ENCODE data around the gene BNC2. TPM values are rescaled to one million over a fixed set of nuclear protein-coding genes. Genes with fewer than 3 reads are reported as not detected.

Gene BNC2
- total and polyA plus RNA-seq, 2 of the 4 experiments (the other 2 are of a cell fraction): 15.5 to 45.2 TPM

GRCh38 chr9:16671591-16672137 is 198.8 kb downstream of the BNC2 start:
- H3K23ac ChIP-seq (ENCODE audit: low read depth, low read length): no peak overlapping the region
- H2BK5ac ChIP-seq (ENCODE audit: low read depth, low read length, poor library complexity, severe bottlenecking): peak overlapping the region; percentile 6
- peak overlapping the region; percentile 1; the same call in 1 of the 2 replicates for H2BK120ac ChIP-seq (ENCODE audit: low read depth, low read length)
- H4K91ac ChIP-seq (ENCODE audit: insufficient read depth, low read depth, low read length): no peak overlapping the region
- H3K4me1 ChIP-seq (ENCODE audit: control insufficient read depth, insufficient read depth, low read length): peaks cover 8% of the 10 kb centered on the region
- no peak for TF ChIP-seq MAZ (IDR thresholded peaks at IDR 0.05; ENCODE audit: borderline replicate concordance, low read depth, low read length)
- no peak for TF ChIP-seq CHD1 (IDR thresholded peaks at IDR 0.05; ENCODE audit: low read depth, low read length)
- TF ChIP-seq CEBPB (IDR thresholded peaks at IDR 0.05; ENCODE audit: low read depth, low read length): peak; percentile 57; the same call in 1 of the 2 replicates
- TF ChIP-seq USF2 (IDR thresholded peaks at IDR 0.05; ENCODE audit: low read depth, low read length): no peak
- peak; percentile 37; the same call in 1 of the 2 replicates for TF ChIP-seq MAFK (IDR thresholded peaks at IDR 0.05; ENCODE audit: low read depth, low read length)
- TF ChIP-seq MXI1 (IDR thresholded peaks at IDR 0.05; ENCODE audit: borderline replicate concordance, low read depth, low read length): no peak
- TF ChIP-seq RCOR1 (IDR thresholded peaks at IDR 0.05; ENCODE audit: insufficient replicate concordance, low read length): peak; percentile 47
- TF ChIP-seq NFE2L2 (IDR thresholded peaks at IDR 0.05; ENCODE audit: low read depth, low read length): no peak
- no peak for TF ChIP-seq BHLHE40 (IDR thresholded peaks at IDR 0.05; ENCODE audit: low read depth, low read length)
- no peak for TF ChIP-seq RFX5 (IDR thresholded peaks at IDR 0.05; ENCODE audit: low read depth, low read length)
- no peak for TF ChIP-seq POLR2A (IDR thresholded peaks at IDR 0.05; ENCODE audit: low read depth, low read length)
- TF ChIP-seq RAD21 (IDR thresholded peaks at IDR 0.05; ENCODE audit: low read length): no peak
- TF ChIP-seq FOS (IDR thresholded peaks at IDR 0.05; ENCODE audit: low read depth, low read length): no peak
- TF ChIP-seq ELK1 (IDR thresholded peaks at IDR 0.05; ENCODE audit: borderline replicate concordance, low read depth, low read length): no peak
- no peak for TF ChIP-seq SMC3 (IDR thresholded peaks at IDR 0.05; ENCODE audit: low read depth, low read length)
- TF ChIP-seq CTCF (conservative IDR thresholded peaks at IDR 0.05; ENCODE audit: low read depth, low read length): no peak
- H4K8ac ChIP-seq (ENCODE audit: low read depth in 2 of 2, low read length in 2 of 2): 0 out of 4 replicates have a peak overlapping the region, but pooled peaks of 1 of the 2 experiments have one; percentile 29
- peaks cover 11% of the 10 kb centered on the region for H4K20me1 ChIP-seq (ENCODE audit: insufficient read depth, low read length)
- no peak overlapping the region for H2AK5ac ChIP-seq (ENCODE audit: low read depth, low read length)
- H3K27ac ChIP-seq (ENCODE audit: insufficient read depth, low read length): no peak overlapping the region
- H2AFZ ChIP-seq (replicated peaks; ENCODE audit: low read length, poor library complexity): no peak overlapping the region
- peak overlapping the region; percentile 14; the same call in 1 of the 2 replicates for H3K14ac ChIP-seq (replicated peaks; ENCODE audit: low read depth, low read length)
- no peak overlapping the region for H4K5ac ChIP-seq (ENCODE audit: low read depth, low read length)
- no peaks in the 10 kb centered on the region for H3K36me3 ChIP-seq (ENCODE audit: control insufficient read depth, insufficient read depth, low read length)
- intact Hi-C loops (cut with micrococcal nuclease) (no loop called here), in situ Hi-C loops (cut with MboI; ENCODE audit: low sequenced_read_pairs) (no loop called here), dilution Hi-C loops (cut with HindIII; ENCODE audit: low sequenced_read_pairs, unreplicated experiment) (no loop called here)
- DNase-seq: peak; percentile 83
- ChIA-PET POLR2A (ENCODE audit: unreplicated experiment) (no interaction called here), CTCF (no interaction called here)
- no TSS peak for BruUV-seq (replicated peaks)
- peak overlapping the region; percentile 41; the same call in 1 of the 2 replicates for H3K4me2 ChIP-seq (ENCODE audit: low read depth, low read length)
- H3K4ac ChIP-seq (ENCODE audit: low read depth, low read length): no peak overlapping the region
- no peaks in the 10 kb centered on the region for H3K9me3 ChIP-seq (ENCODE audit: control insufficient read depth, insufficient read depth, low read length)
- H2BK15ac ChIP-seq (ENCODE audit: low read depth, low read length): 0 out of 3 replicates have a peak overlapping the region, but pooled peaks have one; percentile 7
- no CpG with 5 or more reads among the region's 1 CpG for WGBS, 2 experiments (ENCODE audit: extremely low coverage in 2 of 2, insufficient read length in 1 of 2)
- no peaks in the 10 kb centered on the region for H3K27me3 ChIP-seq (ENCODE audit: control insufficient read depth, insufficient read depth, low read length)
- peaks cover 6% of the 10 kb centered on the region for H3K9me1 ChIP-seq (ENCODE audit: insufficient read depth, low read length)
- no peak overlapping the region for H3K9ac ChIP-seq (ENCODE audit: low read depth, low read length)
- no peak overlapping the region for H3K4me3 ChIP-seq (ENCODE audit: insufficient read depth, low read depth, low read length)
- H3K79me1 ChIP-seq (ENCODE audit: low read depth in 1 of 2, low read length in 2 of 2): peaks cover 34 to 47% of the 10 kb centered on the region in 2 experiments
- no peak overlapping the region for H3K56ac ChIP-seq (ENCODE audit: extremely low read depth, insufficient read depth, low read length)
- H2AK9ac ChIP-seq (replicated peaks; ENCODE audit: low read depth, low read length, poor library complexity): no peak overlapping the region
- ATAC-seq (ENCODE audit: low read depth): peak; percentile 72
- 0 out of 2 replicates have a peak overlapping the region, but pooled peaks have one; percentile 27 for H2BK20ac ChIP-seq (ENCODE audit: low read depth, low read length)
- 0 out of 2 replicates have a peak overlapping the region, but pooled peaks have one; percentile 27 for H3K18ac ChIP-seq (ENCODE audit: low read depth, low read length)
